Activated naive CD4-positive, alpha-beta T cell treated with anti-CD3 and anti-CD28 coated beads, Interleukin-2, amount 10 ng/mL, durations not matched to agents 7 days and 5 days (primary cell): ENCODE results near the gene B4GAT1.
A peak's percentile ranks its signal among the peaks of the same experiment; 100 is the strongest.

Experiments used
- CTCF ChIA-PET: fragments of 350-600 bp; sonication (Branson Sonifier 250); formaldehyde crosslinking; loops from one replicate; lab custom pipeline; 2021; ENCODE audit warnings: antibody characterized with exemption; lab: Charles Lee
- DNase-seq: peaks from one replicate; pipeline ENCODE4 v3.0.0-alpha.2; 2020
- H3K27ac Mint-ChIP-seq: one replicate; pipeline ENCODE4 v1.8.0; 2021; ENCODE audit warnings: mild to moderate bottlenecking, moderate library complexity, mixed read lengths
- H3K27me3 Mint-ChIP-seq: one replicate; pipeline ENCODE4 v1.8.0; 2021; ENCODE audit warnings: mild to moderate bottlenecking, mixed read lengths
- H3K36me3 Mint-ChIP-seq: one replicate; pipeline ENCODE4 v1.8.0; 2021; ENCODE audit warnings: mixed read lengths
- H3K4me1 Mint-ChIP-seq: one replicate; pipeline ENCODE4 v1.8.0; 2021; ENCODE audit warnings: mixed read lengths
- H3K4me3 Mint-ChIP-seq: one replicate; pipeline ENCODE4 v1.8.0; 2021; ENCODE audit warnings: mild to moderate bottlenecking, moderate library complexity, mixed read lengths
- H3K9me3 Mint-ChIP-seq: one replicate; pipeline ENCODE4 v1.8.0; 2021; ENCODE audit warnings: mixed read lengths

B4GAT1 gene

DNA sequence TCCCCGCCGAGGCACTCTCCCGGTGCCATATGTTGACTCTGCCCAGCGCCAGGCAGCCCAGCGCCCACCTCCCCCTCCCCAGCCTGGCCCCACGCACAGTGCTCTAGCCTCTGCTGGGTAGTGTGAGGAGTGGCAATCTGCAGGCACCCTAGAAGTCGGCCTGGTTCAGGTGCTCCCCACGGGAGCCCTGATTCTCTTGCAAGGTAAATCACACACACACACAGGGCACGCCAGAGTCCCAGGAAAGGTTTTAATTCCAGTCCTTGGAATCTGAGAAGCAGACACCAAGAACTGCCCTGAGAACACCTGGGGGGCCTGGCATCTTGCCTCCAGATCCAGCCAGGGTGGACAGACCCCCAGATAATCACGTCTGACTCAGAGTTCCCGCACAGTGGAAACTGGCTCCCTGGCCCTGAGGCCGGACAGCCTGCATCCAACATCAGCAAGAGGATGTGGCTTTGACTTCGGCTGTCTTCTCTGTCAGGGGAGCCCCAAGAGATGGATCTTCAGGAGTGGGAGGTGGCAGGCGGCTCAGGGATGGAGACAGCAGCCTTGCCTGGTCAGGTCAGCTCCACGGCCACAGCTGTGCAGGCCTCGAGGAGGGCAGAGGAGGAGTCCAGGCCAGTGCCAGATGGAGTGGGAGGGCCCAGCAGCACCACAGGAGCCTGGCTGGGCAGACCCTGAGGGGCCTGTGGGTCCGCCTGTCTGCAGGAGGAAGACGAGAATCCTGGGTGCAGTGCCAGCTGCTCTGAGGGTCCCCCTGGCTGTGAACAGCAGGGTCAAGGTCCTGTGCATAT is 10.1 kb downstream of the B4GAT1 start:
- Mint-ChIP-seq H3K36me3 (peaks cover 28% of the 10 kb centered on the region), H3K27me3 (peaks cover 14% of the 10 kb centered on the region), H3K4me1 (peaks cover 23% of the 10 kb centered on the region), H3K9me3 (no peaks in the 10 kb centered on the region), H3K4me3 (no peak overlapping the region), H3K27ac (no peak overlapping the region)
- DNase-seq: no peak
- CTCF ChIA-PET: interaction anchor here (0.8 to 3.5 kb wide), 4 partner anchors 8 to 51 kb away, joined by 3 to 27 read pairs (median 10); no protein-coding TSS in a partner anchor

DNA sequence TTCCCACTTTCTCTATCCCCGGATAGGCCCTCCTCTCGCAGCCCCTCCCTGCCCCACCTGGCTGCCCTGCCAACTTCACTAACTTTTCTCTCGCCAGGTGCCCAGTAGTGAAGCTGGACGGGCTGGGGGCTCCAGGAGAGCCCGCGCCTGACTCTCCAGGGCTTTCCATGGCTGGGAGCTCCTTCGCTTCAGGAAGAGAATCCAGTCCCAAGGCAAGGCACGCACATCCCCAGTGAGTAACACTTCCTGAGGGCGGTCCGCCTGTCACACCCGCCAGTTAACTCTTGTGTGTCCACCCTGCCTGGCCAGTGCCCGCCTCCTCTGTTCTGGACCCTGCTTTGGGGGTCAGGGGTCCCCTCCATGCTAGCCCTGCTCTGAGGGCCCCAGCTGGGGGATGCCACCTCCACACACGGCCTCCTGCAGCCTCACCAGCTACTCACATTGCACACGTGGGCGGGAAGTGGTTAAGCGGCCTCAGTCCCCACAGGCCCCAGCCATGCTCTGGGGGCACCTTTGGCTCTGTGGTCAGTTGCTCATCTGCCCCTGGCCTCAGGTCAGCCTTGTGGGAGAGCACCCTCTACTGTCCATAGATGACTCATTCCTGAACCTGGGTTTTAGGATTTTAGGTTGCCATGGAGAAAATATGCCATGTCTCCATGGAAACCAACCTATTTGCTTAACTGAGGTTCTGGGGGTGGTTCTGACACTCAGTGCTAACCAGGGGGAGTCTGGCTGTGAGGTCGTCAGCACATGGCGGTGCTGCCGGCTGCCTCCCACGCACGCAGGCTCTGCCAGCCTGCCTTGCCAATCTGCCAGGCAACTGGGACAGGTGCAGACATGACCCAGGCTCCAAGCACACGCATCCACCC is 11.0 kb downstream of the B4GAT1 start, which contains the start of gene RIN1:
Gene RIN1 (minus strand): TSS at position 201 of the 869 bp plus-strand sequence. CDS start 32 bp downstream, at position 169.
- CTCF ChIA-PET: interaction anchor here (1.2 to 2.8 kb wide), 2 partner anchors 24 to 27 kb away, joined by 3 to 27 read pairs; no protein-coding TSS in a partner anchor
- peak; percentile 64 for DNase-seq

GRCh38 chr11:66335531-66336233 is 11.7 kb downstream of the B4GAT1 start:
- Mint-ChIP-seq H3K9me3 (no peaks in the 10 kb centered on the region), H3K27ac (no peak overlapping the region), H3K36me3 (peaks cover 19% of the 10 kb centered on the region), H3K4me3 (peak overlapping the region; percentile 77), H3K4me1 (peaks cover 23% of the 10 kb centered on the region), H3K27me3 (peaks cover 14% of the 10 kb centered on the region)
- CTCF ChIA-PET: interaction anchor here (1.0 to 2.8 kb wide), 4 partner anchors 23 to 54 kb away, joined by 3 to 27 read pairs (median 3); no protein-coding TSS in a partner anchor
- peak; percentile 32 for DNase-seq

More for the DNA sequence above, 11.0 kb downstream of the B4GAT1 start, which contains the start of gene RIN1:
- Mint-ChIP-seq H3K27me3 (peaks cover 14% of the 10 kb centered on the region), H3K9me3 (no peaks in the 10 kb centered on the region), H3K4me1 (peaks cover 23% of the 10 kb centered on the region), H3K4me3 (peak within 1 kb of the TSS; percentile 77), H3K36me3 (peaks cover 24% of the 10 kb centered on the region), H3K27ac (peak within 1 kb of the TSS; percentile 42)

DNA sequence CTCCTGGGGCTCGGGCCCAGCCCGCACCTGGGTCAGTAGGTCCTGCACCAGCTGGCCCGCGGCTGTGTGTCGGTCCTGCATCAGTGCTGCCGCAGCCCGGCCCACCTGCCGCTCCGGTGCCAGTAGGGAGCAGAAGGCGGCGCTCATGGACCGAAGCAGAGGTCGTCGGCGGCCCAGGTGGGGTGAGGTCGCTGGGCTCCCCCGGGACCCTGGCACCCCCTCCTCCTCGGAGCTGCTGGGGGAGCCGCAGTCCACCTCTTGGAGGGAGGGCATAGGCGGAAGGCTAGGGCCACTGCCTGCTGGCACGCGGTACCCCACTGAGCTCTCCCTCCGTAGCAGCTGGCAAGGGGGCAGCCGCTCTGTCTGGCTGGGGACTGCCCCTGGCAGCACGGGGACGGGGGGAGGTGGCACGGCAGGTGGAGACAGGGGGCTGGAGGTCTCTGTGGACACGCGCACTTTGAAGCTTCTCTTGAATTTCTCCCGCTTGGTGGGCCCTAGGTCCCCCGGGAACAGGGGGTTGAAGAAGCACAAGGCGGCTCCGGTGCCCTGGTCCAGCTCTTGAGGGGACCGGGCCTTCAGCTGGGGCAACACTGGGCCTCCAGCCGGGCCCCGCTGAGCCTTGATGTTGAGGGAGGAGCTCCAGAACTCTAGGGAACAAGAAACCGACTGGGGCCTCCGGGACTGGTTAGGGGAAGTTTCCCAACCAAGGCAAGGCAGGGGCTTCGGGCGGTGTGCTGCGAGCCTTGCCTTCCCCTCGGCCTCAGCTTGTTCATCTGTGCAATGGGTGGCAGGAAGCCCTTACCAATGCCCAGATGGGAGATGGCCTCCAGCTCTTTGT is 12.6 kb downstream of the B4GAT1 start:
- no peak overlapping the region for H3K27ac Mint-ChIP-seq
- peaks cover 17% of the 10 kb centered on the region for H3K36me3 Mint-ChIP-seq
- CTCF ChIA-PET: interaction anchor here (1.0 to 2.8 kb wide), 4 partner anchors 9 to 54 kb away, joined by 3 to 27 read pairs (median 3); no protein-coding TSS in a partner anchor

GRCh38 chr11:66333896-66334604 is 13.4 kb downstream of the B4GAT1 start:
- Mint-ChIP-seq H3K4me3 (no peak overlapping the region), H3K27ac (no peak overlapping the region), H3K36me3 (peaks cover 15% of the 10 kb centered on the region), H3K9me3 (no peaks in the 10 kb centered on the region), H3K4me1 (peaks cover 25% of the 10 kb centered on the region), H3K27me3 (peaks cover 14% of the 10 kb centered on the region)
- CTCF ChIA-PET: interaction anchor here (1.0 to 4.4 kb wide), 3 partner anchors 10 to 22 kb away, joined by 3 to 41 read pairs (median 27); no protein-coding TSS in a partner anchor
- no peak for DNase-seq

More for the DNA sequence above, 12.6 kb downstream of the B4GAT1 start:
- H3K9me3 Mint-ChIP-seq: no peaks in the 10 kb centered on the region
- peaks cover 23% of the 10 kb centered on the region for H3K4me1 Mint-ChIP-seq
- peak; percentile 19 for DNase-seq
- peak overlapping the region; percentile 57 for H3K4me3 Mint-ChIP-seq
- peaks cover 14% of the 10 kb centered on the region for H3K27me3 Mint-ChIP-seq

DNA sequence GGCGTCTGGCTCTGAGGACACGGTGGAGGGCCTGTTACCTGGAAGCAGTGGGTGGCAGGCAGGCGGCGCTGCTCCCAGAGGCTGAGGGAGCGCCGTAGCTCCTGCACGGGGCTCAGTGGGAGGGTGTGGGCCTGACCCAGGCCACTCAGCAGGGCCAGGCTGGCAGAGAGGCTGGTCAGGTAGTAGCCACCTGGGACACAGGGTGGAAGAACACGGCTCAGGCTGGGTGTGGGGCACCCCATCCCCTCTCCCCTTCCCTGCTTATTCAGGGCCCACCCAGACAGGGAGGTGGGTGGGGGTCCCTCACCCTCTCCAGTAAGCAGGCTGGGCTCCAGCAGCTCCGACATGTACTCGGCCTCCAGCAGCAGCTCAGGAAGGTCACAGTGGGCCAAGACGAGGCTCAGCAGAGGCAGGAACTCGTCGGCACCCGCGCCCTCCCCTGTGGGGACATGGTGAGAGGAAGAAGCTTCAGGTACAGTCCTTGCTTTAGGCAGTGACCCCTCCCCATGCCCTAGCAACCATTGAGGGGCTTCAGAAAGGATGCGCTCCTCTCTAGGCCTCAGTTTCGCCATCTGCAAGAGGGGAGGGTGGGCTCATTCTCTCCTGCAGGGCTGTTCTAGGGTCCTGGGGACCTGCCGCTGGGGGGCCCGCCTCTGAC is 14.1 kb downstream of the B4GAT1 start:
- CTCF ChIA-PET: interaction anchor here (4.4 kb wide), 1 partner anchor 22 kb away, joined by 41 read pairs; no protein-coding TSS in a partner anchor
- no peak overlapping the region for H3K4me3 Mint-ChIP-seq
- peaks cover 14% of the 10 kb centered on the region for H3K27me3 Mint-ChIP-seq
- peaks cover 10% of the 10 kb centered on the region for H3K36me3 Mint-ChIP-seq
- peaks cover 30% of the 10 kb centered on the region for H3K4me1 Mint-ChIP-seq
- no peak for DNase-seq
- no peak overlapping the region for H3K27ac Mint-ChIP-seq
- H3K9me3 Mint-ChIP-seq: no peaks in the 10 kb centered on the region

GRCh38 chr11:66332371-66333219 is 14.8 kb downstream of the B4GAT1 start:
- Mint-ChIP-seq H3K27me3 (peaks cover 14% of the 10 kb centered on the region), H3K9me3 (no peaks in the 10 kb centered on the region), H3K4me1 (peaks cover 38% of the 10 kb centered on the region), H3K36me3 (peaks cover 8% of the 10 kb centered on the region), H3K27ac (no peak overlapping the region), H3K4me3 (no peak overlapping the region)
- no peak for DNase-seq
- CTCF ChIA-PET: interaction anchor here (1.0 to 4.4 kb wide), 2 partner anchors 21 to 56 kb away, joined by 3 to 41 read pairs; no protein-coding TSS in a partner anchor

DNA sequence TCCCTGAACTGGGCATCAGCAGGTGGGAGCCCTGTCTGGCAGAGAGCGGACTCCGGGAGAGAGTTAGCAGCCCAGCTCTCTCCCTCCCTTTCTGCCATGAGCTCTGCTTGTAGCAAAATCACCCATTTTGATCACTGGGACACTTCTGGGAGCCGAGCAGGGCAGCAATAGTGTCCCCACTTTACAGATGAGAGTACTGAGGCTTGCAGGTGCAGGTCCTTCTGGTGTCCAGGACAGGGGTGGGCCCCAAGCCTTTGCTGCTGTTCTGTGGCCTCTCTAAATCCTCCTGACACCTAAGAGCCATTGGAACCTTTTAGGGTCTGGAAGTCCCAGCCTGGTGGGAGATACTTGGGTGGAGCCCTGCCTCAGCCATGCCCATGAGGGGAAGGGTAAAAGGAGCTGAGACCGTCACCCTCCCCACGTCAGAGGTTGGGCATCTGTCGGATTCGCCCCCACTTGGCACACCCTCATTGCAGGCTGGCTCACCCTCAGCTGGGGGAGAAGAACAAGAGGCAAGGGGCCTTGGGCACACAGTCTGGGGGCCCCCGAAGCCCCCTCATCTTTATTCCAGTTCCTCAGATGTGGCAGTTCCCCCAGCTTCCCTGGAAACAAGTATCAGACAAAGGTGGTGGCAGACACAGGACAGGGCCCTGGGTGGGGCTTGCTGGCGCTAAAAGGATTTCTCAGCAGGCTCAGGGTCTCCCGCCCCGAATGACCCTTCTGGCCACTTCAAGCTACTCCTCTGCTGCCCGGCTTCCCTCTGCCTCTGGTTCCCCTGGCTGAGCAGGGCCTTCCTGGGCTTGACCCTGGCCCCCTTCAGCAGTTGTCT is 15.7 kb downstream of the B4GAT1 start:
- H3K4me1 Mint-ChIP-seq: peaks cover 37% of the 10 kb centered on the region
- peaks cover 2% of the 10 kb centered on the region for H3K36me3 Mint-ChIP-seq
- no peak overlapping the region for H3K27ac Mint-ChIP-seq
- H3K4me3 Mint-ChIP-seq: no peak overlapping the region
- no peak for DNase-seq
- H3K27me3 Mint-ChIP-seq: peaks cover 14% of the 10 kb centered on the region
- CTCF ChIA-PET: interaction anchor here (1.0 to 4.4 kb wide), 2 partner anchors 20 to 57 kb away, joined by 3 to 41 read pairs; no protein-coding TSS in a partner anchor
- no peaks in the 10 kb centered on the region for H3K9me3 Mint-ChIP-seq

DNA sequence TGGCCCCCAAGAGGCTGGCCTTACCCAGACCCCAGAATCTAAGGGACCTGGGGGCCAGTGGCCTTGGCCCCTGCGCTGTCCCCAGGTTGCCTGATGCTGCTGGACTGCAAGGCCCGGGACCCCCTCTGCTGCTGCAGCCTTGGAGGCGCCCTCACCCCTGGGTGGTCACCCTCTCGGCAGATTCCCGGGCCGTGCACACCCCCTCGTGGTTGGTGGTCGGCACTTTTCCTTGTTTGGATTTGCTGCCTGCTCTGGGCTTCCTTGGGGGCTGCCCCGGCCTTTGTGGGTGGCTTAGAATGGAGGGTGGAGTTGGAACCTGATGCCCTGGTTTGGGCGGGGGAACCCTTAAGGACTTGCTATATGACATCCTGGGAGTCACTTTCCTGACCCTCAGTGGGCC is 16.5 kb downstream of the B4GAT1 start:
- no peak for DNase-seq
- Mint-ChIP-seq H3K4me1 (peaks cover 37% of the 10 kb centered on the region), H3K4me3 (no peak overlapping the region), H3K36me3 (no peaks in the 10 kb centered on the region), H3K9me3 (no peaks in the 10 kb centered on the region), H3K27ac (no peak overlapping the region), H3K27me3 (peaks cover 7% of the 10 kb centered on the region)
- CTCF ChIA-PET: interaction anchor here (0.7 to 4.4 kb wide), 4 partner anchors 19 to 361 kb away, joined by 3 to 41 read pairs (median 6); no protein-coding TSS in a partner anchor

- no peaks in the 10 kb centered on the region for H3K27me3 Mint-ChIP-seq
- no peak overlapping the region for H3K4me3 Mint-ChIP-seq
- DNase-seq: no peak
- no peaks in the 10 kb centered on the region for H3K36me3 Mint-ChIP-seq
- H3K4me1 Mint-ChIP-seq: peaks cover 48% of the 10 kb centered on the region
- peak overlapping the region; percentile 87 for H3K27ac Mint-ChIP-seq
- no peaks in the 10 kb centered on the region for H3K9me3 Mint-ChIP-seq
- CTCF ChIA-PET: interaction anchor here (0.8 to 4.4 kb wide), 6 partner anchors 9 to 59 kb away, joined by 3 to 41 read pairs (median 6); no protein-coding TSS in a partner anchor
Measured at GRCh38 chr11:66329165-66329673, 18.2 kb downstream of the B4GAT1 start.
